OCI-LY3 (cell line): ENCODE measurements around the gene LAMP1.

ENCODE experiments used
- EZH2phosphoT487 ChIP-seq: fragments of 200-600 bp; shearing (Covaris generic); IDR thresholded peaks from 2 replicates; pipeline ENCODE4 v1.6.1; 2018; ENCODE audit warnings: antibody characterized with exemption, mixed run types, low read depth
- TF ChIP-seq, protein P1 (sequence below): fragments of 200-600, 300-600 bp; sonication (generic); IDR thresholded peaks from 2 replicates; pipeline ENCODE4 v1.5.1; 2014; ENCODE audit warnings: antibody characterized with exemption, low read length, low read depth

DNA sequence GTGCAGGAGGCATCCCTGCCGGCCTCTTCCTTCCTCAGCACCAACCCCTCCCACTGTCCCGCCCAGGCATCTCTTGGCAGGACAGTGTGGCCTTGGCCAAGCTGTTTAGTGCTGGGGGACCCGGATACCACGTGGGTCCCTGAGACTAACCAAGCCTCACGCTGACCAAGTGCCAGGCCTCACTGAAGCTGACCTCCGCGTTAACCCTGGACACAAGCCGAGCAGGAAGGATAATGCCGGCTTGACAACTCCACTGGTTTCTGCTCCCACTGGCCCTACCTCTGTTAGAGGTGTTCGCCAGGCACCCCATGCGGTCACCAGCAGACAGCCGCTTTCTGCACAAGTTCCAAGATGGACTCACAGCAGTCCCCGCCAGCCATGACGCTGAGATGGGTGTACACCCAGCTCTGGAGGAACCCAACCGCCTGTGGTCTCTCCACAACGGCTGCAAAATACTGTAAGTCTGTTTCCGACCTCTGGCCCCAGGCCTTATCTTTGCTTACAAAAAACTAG lies 54.5 kb downstream of the LAMP1 start:
- TF ChIP-seq, protein P1, sequence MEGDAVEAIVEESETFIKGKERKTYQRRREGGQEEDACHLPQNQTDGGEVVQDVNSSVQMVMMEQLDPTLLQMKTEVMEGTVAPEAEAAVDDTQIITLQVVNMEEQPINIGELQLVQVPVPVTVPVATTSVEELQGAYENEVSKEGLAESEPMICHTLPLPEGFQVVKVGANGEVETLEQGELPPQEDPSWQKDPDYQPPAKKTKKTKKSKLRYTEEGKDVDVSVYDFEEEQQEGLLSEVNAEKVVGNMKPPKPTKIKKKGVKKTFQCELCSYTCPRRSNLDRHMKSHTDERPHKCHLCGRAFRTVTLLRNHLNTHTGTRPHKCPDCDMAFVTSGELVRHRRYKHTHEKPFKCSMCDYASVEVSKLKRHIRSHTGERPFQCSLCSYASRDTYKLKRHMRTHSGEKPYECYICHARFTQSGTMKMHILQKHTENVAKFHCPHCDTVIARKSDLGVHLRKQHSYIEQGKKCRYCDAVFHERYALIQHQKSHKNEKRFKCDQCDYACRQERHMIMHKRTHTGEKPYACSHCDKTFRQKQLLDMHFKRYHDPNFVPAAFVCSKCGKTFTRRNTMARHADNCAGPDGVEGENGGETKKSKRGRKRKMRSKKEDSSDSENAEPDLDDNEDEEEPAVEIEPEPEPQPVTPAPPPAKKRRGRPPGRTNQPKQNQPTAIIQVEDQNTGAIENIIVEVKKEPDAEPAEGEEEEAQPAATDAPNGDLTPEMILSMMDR, result no peak
- TF ChIP-seq EZH2phosphoT487, result no peak
